ENCODE data around the gene SMYD3.

- TF ChIP-seq POLR2A (IDR thresholded peaks at IDR 0.05) (no peak), POLR2AphosphoS5 (IDR thresholded peaks at IDR 0.05) (no peak)
- TF ChIP-seq, protein P1, sequence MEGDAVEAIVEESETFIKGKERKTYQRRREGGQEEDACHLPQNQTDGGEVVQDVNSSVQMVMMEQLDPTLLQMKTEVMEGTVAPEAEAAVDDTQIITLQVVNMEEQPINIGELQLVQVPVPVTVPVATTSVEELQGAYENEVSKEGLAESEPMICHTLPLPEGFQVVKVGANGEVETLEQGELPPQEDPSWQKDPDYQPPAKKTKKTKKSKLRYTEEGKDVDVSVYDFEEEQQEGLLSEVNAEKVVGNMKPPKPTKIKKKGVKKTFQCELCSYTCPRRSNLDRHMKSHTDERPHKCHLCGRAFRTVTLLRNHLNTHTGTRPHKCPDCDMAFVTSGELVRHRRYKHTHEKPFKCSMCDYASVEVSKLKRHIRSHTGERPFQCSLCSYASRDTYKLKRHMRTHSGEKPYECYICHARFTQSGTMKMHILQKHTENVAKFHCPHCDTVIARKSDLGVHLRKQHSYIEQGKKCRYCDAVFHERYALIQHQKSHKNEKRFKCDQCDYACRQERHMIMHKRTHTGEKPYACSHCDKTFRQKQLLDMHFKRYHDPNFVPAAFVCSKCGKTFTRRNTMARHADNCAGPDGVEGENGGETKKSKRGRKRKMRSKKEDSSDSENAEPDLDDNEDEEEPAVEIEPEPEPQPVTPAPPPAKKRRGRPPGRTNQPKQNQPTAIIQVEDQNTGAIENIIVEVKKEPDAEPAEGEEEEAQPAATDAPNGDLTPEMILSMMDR (IDR thresholded peaks at IDR 0.05), result no peak
These were observed 189.6 kb downstream of the SMYD3 start for GRCh38 chr1:246317332-246318035.
